HCT116 (cell line): ENCODE data around the gene SETD5.

Experiments used
- CTCF ChIP-seq, 3 experiments: fragments of 200-600 bp in 1 of 3; sonication (generic) in 1 of 3; IDR thresholded peaks in 2 of 3; conservative IDR thresholded peaks in 1 of 3; 2 replicates each; pipeline ENCODE4 v1.5.1; 2012 to 2017; ENCODE audit warnings: low read depth in 2 of 3, low read length in 2 of 3, antibody characterized with exemption in 1 of 3, borderline replicate concordance in 1 of 3, control low read depth in 1 of 3, mild to moderate bottlenecking in 1 of 3, mixed read lengths in 1 of 3, mixed run types in 1 of 3, moderate library complexity in 1 of 3; ENCODE audit not compliant: insufficient read depth in 1 of 3
- EZH2phosphoT487 ChIP-seq: fragments of 200-600 bp; IDR thresholded peaks from 2 replicates; pipeline ENCODE4 v1.6.1; 2018; ENCODE audit warnings: antibody characterized with exemption, borderline replicate concordance
- POLR2A ChIP-seq: IDR thresholded peaks from 2 replicates; pipeline ENCODE4 v1.7.0; 2011; ENCODE audit warnings: borderline replicate concordance; ENCODE audit not compliant: insufficient read depth, insufficient read length; ENCODE audit errors: extremely low read depth

GRCh38 chr3:9392041-9392440 lies 5.4 kb upstream of the SETD5 start:
- TF ChIP-seq CTCF (IDR thresholded peaks at IDR 0.05 in 2 of 3, conservative IDR thresholded peaks at IDR 0.05 in 1 of 3; ENCODE audit: borderline replicate concordance in 1 of 3, insufficient read depth in 1 of 3, low read depth in 2 of 3, low read length in 2 of 3) (no peak), EZH2phosphoT487 (no peak), POLR2A (no peak)
